ENCODE data around the gene CDK19.
"Not testable (repeated sequence)": the region's sequence is repeated elsewhere in the genome, so short reads cannot be mapped to it uniquely, and the experiment has no call there.

Gene CDK19

GRCh38 chr6:110815411-110816409 is at the start of gene CDK19:
Gene CDK19, minus strand, starts transcription at chr6:110815469. Its CDS starts 333 bp downstream, at chr6:110815136.
- DNase-seq (ENCODE audit: low spot score): peak; percentile 97

- DNase-seq (ENCODE audit: low spot score): no peak
Observed at GRCh38 chr6:110864824-110865223, 49.6 kb upstream of the CDK19 start.

GRCh38 chr6:110859335-110859792 is 44.1 kb upstream of the CDK19 start:
- DNase-seq (ENCODE audit: low spot score): no peak

GRCh38 chr6:110858562-110859214 is 43.4 kb upstream of the CDK19 start:
- DNase-seq (ENCODE audit: low spot score): no peak

- DNase-seq (ENCODE audit: low spot score): no peak
Observed at GRCh38 chr6:110858016-110858415, 42.7 kb upstream of the CDK19 start.

GRCh38 chr6:110856296-110856695 is 41.0 kb upstream of the CDK19 start:
- DNase-seq (ENCODE audit: low spot score): no peak

- DNase-seq (ENCODE audit: low spot score): no peak
Observed at GRCh38 chr6:110853754-110854477, 38.6 kb upstream of the CDK19 start.

GRCh38 chr6:110852773-110853172 is 37.5 kb upstream of the CDK19 start:
- no peak for DNase-seq (ENCODE audit: low spot score)

GRCh38 chr6:110849781-110850180 is 34.5 kb upstream of the CDK19 start:
- no peak for DNase-seq (ENCODE audit: low spot score)

GRCh38 chr6:110841266-110841665 is 26.0 kb upstream of the CDK19 start:
- no peak for DNase-seq (ENCODE audit: low spot score)

- DNase-seq (ENCODE audit: low spot score): not testable (repeated sequence)
Observed at GRCh38 chr6:110835751-110836150, 20.5 kb upstream of the CDK19 start.

- DNase-seq (ENCODE audit: low spot score): no peak
Observed at GRCh38 chr6:110833831-110834230, 18.6 kb upstream of the CDK19 start.

GRCh38 chr6:110831405-110831804 is 16.1 kb upstream of the CDK19 start:
- no peak for DNase-seq (ENCODE audit: low spot score)

GRCh38 chr6:110828396-110828795 is 13.1 kb upstream of the CDK19 start:
- DNase-seq (ENCODE audit: low spot score): no peak

- no peak for DNase-seq (ENCODE audit: low spot score)
Observed at GRCh38 chr6:110826236-110827129, 11.2 kb upstream of the CDK19 start.

GRCh38 chr6:110823146-110823545 is 7.9 kb upstream of the CDK19 start:
- no peak for DNase-seq (ENCODE audit: low spot score)

GRCh38 chr6:110822249-110822648 is 7.0 kb upstream of the CDK19 start:
- DNase-seq (ENCODE audit: low spot score): no peak

GRCh38 chr6:110816677-110817076 is 1.4 kb upstream of the CDK19 start:
- DNase-seq (ENCODE audit: low spot score): no peak

GRCh38 chr6:110815015-110815410 is 256 bp downstream of the CDK19 start:
- no peak for DNase-seq (ENCODE audit: low spot score)

- peak; percentile 75 for DNase-seq (ENCODE audit: low spot score)
Observed at GRCh38 chr6:110814102-110815014, 911 bp downstream of the CDK19 start.

All from left forelimb (tissue), 1 donor.